ENCODE measurements around the gene TENM4. TPM values are rescaled to one million over a fixed set of nuclear protein-coding genes. Genes with fewer than 3 reads are reported as not detected.

TENM4 gene
- total RNA-seq, 1 donor from 2014 or later = 0.63 TPM

DNA sequence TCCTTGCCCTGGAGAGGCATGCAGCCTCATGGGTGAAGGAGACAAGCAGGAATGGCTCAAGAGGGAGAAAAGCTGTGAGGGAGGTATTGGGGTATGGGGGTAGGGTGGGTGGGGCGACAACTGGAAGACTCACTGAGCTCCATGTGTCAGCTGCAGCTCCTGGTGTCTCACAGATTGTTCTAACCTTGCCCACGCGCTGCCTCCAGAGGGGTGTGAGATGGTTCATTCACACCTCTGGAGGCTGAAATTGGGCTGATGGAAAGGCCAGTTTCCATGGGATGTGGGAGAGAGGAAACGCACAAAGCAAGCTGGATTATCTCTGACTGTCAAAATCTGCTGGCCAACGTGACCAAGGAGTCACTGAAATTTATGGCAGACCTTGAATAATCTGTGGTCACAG, 465.7 kb downstream of the TENM4 start:
- Histone ChIP-seq H3K9me3 (replicated peaks) (peaks cover 3% of the 10 kb centered on the region), H3K27ac (replicated peaks) (no peak overlapping the region), H3K4me3 (no peak overlapping the region), H3K27me3 (ENCODE audit: low read depth) (peaks cover 13% of the 10 kb centered on the region), H3K36me3 (no peaks in the 10 kb centered on the region), H3K4me1 (no peaks in the 10 kb centered on the region)
- DNase-seq = no peak
- intact Hi-C loops (cut with micrococcal nuclease) = no loop called here
- TF ChIP-seq, protein P1, sequence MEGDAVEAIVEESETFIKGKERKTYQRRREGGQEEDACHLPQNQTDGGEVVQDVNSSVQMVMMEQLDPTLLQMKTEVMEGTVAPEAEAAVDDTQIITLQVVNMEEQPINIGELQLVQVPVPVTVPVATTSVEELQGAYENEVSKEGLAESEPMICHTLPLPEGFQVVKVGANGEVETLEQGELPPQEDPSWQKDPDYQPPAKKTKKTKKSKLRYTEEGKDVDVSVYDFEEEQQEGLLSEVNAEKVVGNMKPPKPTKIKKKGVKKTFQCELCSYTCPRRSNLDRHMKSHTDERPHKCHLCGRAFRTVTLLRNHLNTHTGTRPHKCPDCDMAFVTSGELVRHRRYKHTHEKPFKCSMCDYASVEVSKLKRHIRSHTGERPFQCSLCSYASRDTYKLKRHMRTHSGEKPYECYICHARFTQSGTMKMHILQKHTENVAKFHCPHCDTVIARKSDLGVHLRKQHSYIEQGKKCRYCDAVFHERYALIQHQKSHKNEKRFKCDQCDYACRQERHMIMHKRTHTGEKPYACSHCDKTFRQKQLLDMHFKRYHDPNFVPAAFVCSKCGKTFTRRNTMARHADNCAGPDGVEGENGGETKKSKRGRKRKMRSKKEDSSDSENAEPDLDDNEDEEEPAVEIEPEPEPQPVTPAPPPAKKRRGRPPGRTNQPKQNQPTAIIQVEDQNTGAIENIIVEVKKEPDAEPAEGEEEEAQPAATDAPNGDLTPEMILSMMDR (IDR thresholded peaks at IDR 0.05; ENCODE audit: borderline replicate concordance) = no peak

DNA sequence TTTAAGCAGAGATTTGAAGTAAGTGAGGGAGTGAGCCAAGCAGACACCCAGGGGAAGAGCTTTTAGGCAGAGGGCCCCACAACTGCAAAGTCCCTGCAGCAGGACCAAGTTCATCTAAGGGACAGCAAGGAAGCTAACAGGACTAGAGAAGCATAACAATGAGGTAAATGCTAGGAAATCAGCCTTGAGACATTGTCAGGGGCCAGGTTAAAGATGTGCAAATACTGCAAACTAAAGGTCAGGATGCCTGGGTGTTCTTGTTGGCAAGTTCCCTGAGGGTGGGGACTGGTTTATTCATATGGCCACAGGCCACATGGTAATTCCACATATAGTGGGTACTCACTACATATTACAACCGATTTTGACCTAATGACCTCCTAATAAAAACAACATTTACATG, 467.0 kb downstream of the TENM4 start:
- Histone ChIP-seq H3K27ac (replicated peaks) (no peak overlapping the region), H3K27me3 (ENCODE audit: low read depth) (peaks cover 13% of the 10 kb centered on the region), H3K9me3 (replicated peaks) (peaks cover 3% of the 10 kb centered on the region), H3K36me3 (no peaks in the 10 kb centered on the region), H3K4me3 (no peak overlapping the region), H3K4me1 (no peaks in the 10 kb centered on the region)
- TF ChIP-seq, protein P1 (IDR thresholded peaks at IDR 0.05; ENCODE audit: borderline replicate concordance) = no peak
- intact Hi-C loops (cut with micrococcal nuclease) = no loop called here
- DNase-seq = no peak

DNA sequence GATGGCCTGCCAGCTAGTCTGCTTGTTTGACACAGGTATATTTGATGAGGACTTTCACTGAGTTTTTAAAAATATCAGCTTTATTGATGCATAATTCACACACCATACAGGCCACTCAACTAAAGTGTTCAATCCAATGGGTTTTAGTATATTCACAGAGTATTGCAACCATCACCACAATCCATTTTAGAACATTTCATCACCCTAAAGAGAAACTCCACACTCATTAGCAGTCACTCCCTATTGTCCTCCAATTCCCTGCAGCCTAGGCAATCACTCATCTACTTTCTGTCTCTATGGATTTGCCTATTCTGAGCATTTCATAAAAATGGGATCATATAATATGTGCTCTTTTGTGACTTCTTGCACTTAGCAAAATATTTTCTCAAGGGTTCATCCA, 468.2 kb downstream of the TENM4 start:
- no peak overlapping the region for H3K4me3 ChIP-seq
- no peak overlapping the region for H3K27ac ChIP-seq (replicated peaks)
- no peaks in the 10 kb centered on the region for H3K36me3 ChIP-seq
- no peaks in the 10 kb centered on the region for H3K4me1 ChIP-seq
- DNase-seq = no peak
- intact Hi-C loops (cut with micrococcal nuclease) = no loop called here
- no peaks in the 10 kb centered on the region for H3K9me3 ChIP-seq (replicated peaks)
- H3K27me3 ChIP-seq (ENCODE audit: low read depth) = peaks cover 18% of the 10 kb centered on the region
- TF ChIP-seq, protein P1 (IDR thresholded peaks at IDR 0.05; ENCODE audit: borderline replicate concordance) = no peak

DNA sequence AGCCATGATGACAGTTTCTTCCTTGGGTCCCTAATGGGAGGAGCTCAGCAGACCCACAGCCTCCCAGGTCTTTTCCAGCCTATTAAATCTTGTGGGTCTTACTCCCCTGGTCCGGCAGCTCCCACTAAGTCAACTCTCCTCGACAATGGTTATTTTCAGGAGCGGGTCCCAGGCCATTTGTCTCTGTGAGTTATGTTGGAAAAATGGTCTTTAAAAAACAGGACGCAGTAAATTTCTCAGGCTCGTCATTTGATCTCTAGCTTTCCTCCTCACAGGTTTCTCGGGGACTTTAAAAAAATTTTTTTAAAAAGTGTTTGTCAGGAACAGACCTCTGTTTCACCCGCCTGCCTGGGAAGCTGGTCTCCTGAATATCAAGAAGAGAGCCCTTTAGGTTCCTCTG, 468.7 kb downstream of the TENM4 start:
- no peak for DNase-seq
- intact Hi-C loops (cut with micrococcal nuclease) = no loop called here

DNA sequence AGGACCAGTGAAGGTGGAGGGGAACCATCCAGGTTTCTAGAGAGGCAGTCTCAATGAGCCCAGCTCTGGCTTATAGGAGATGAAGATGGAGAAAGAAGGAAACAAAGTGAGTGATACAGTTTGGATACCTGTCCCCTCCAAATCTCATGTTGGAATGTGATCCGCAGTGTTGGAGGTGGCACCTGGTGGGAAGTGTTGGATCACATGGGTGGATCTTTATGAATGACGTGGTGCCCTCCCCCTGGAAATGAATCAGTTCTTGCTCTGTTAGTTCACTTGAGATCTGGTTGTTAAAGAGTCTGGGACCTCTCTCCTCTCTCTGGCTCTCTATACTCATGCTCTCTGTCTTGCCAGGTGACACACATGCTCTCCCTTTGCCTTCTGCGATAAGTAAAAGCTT, 473.0 kb downstream of the TENM4 start:
- no peak overlapping the region for H3K27ac ChIP-seq (replicated peaks)
- no peaks in the 10 kb centered on the region for H3K4me1 ChIP-seq
- DNase-seq = no peak
- intact Hi-C loops (cut with micrococcal nuclease) = loop anchor here (10.0 kb wide), 1 partner anchor 173 kb away; no protein-coding TSS in a partner anchor
- no peaks in the 10 kb centered on the region for H3K36me3 ChIP-seq
- peaks cover 51% of the 10 kb centered on the region for H3K27me3 ChIP-seq (ENCODE audit: low read depth)
- TF ChIP-seq, protein P1 (IDR thresholded peaks at IDR 0.05; ENCODE audit: borderline replicate concordance) = no peak
- no peak overlapping the region for H3K4me3 ChIP-seq
- H3K9me3 ChIP-seq (replicated peaks) = no peaks in the 10 kb centered on the region

More for the DNA sequence above, 468.7 kb downstream of the TENM4 start:
- Histone ChIP-seq H3K36me3 (no peaks in the 10 kb centered on the region), H3K27me3 (ENCODE audit: low read depth) (peaks cover 22% of the 10 kb centered on the region), H3K4me3 (no peak overlapping the region), H3K27ac (replicated peaks) (no peak overlapping the region), H3K4me1 (no peaks in the 10 kb centered on the region), H3K9me3 (replicated peaks) (no peaks in the 10 kb centered on the region)
- TF ChIP-seq, protein P1 (IDR thresholded peaks at IDR 0.05; ENCODE audit: borderline replicate concordance) = no peak
